ENCODE measurements around the gene DHX36.

DHX36 gene

GRCh38 chr3:154349223-154349622, 24.9 kb upstream of the DHX36 start:
- no peaks in the 10 kb centered on the region for H3K4me1 ChIP-seq (ENCODE audit: control insufficient read depth, insufficient read depth, low read length)
- POLR2A ChIA-PET: no interaction called here
- CTCF ChIA-PET: no interaction called here
- no peaks in the 10 kb centered on the region for H3K9me3 ChIP-seq (ENCODE audit: control insufficient read depth, insufficient read depth, low read depth, low read length)
- no peak for TF ChIP-seq ZNF777 (tag by site-specific recombination; IDR thresholded peaks at IDR 0.05; ENCODE audit: borderline replicate concordance)
- no peak for TF ChIP-seq ZNF133 (tag by site-specific recombination; IDR thresholded peaks at IDR 0.05)
- TF ChIP-seq GLIS1 (tag by site-specific recombination; IDR thresholded peaks at IDR 0.05): no peak
- TF ChIP-seq ZNF174 (tag by site-specific recombination; IDR thresholded peaks at IDR 0.05): no peak
- no peak for TF ChIP-seq ZNF148 (tag by site-specific recombination; IDR thresholded peaks at IDR 0.05; ENCODE audit: borderline replicate concordance)
- no peak for TF ChIP-seq ZNF580 (tag by site-specific recombination; IDR thresholded peaks at IDR 0.05)
- no peak for TF ChIP-seq KLF8 (tag by site-specific recombination; IDR thresholded peaks at IDR 0.05)
- no peak for TF ChIP-seq AEBP2 (tag by site-specific recombination; IDR thresholded peaks at IDR 0.05; ENCODE audit: borderline replicate concordance)
- TF ChIP-seq INSM2 (tag by site-specific recombination; IDR thresholded peaks at IDR 0.05): no peak
- no peak overlapping the region for H3K27ac ChIP-seq (ENCODE audit: extremely low read depth, low read depth, low read length)
- no peak overlapping the region for H3K4me3 ChIP-seq (ENCODE audit: low read depth, low read length)
- no peaks in the 10 kb centered on the region for H3K36me3 ChIP-seq (ENCODE audit: control insufficient read depth in 2 of 2, insufficient read depth in 1 of 2, low read length in 2 of 2)

GRCh38 chr3:154345422-154346122, 21.3 kb upstream of the DHX36 start:
- POLR2A ChIA-PET: no interaction called here
- Histone ChIP-seq H3K4me3 (ENCODE audit: low read depth, low read length) (no peak overlapping the region), H3K4me1 (ENCODE audit: control insufficient read depth, insufficient read depth, low read length) (no peaks in the 10 kb centered on the region), H3K27ac (ENCODE audit: extremely low read depth, low read depth, low read length) (no peak overlapping the region), H3K36me3 (ENCODE audit: control insufficient read depth in 2 of 2, insufficient read depth in 1 of 2, low read length in 2 of 2) (no peaks in the 10 kb centered on the region), H3K9me3 (ENCODE audit: control insufficient read depth, insufficient read depth, low read depth, low read length) (no peaks in the 10 kb centered on the region)
- CTCF ChIA-PET: interaction anchor here (1.6 kb wide), 1 partner anchor 9 kb away, joined by 3 read pairs; no protein-coding TSS in a partner anchor
- TF ChIP-seq ZNF121 (tag by site-specific recombination; IDR thresholded peaks at IDR 0.05) (no peak), ZSCAN30 (tag by site-specific recombination; IDR thresholded peaks at IDR 0.05) (no peak), ZNF362 (tag by site-specific recombination; IDR thresholded peaks at IDR 0.05) (no peak), ZNF561 (tag by site-specific recombination; IDR thresholded peaks at IDR 0.05; ENCODE audit: borderline replicate concordance) (no peak), ZNF37A (tag by site-specific recombination; IDR thresholded peaks at IDR 0.05) (no peak), RBAK (tag by site-specific recombination; IDR thresholded peaks at IDR 0.05) (no peak), ZNF24 (tag by site-specific recombination; IDR thresholded peaks at IDR 0.05) (no peak), BCL11B (tag by site-specific recombination; IDR thresholded peaks at IDR 0.05; ENCODE audit: low read depth) (no peak), ZFP41 (tag by site-specific recombination; IDR thresholded peaks at IDR 0.05; ENCODE audit: borderline replicate concordance) (no peak), ZBTB17 (tag by site-specific recombination; IDR thresholded peaks at IDR 0.05) (no peak), ZNF146 (tag by site-specific recombination; IDR thresholded peaks at IDR 0.05) (no peak), SP2 (tag by site-specific recombination; IDR thresholded peaks at IDR 0.05) (no peak), ZNF404 (tag by site-specific recombination; IDR thresholded peaks at IDR 0.05) (no peak)

Measured in HEK293 (cell line).